GM12891 (cell line): Measurements from ENCODE around the gene POLR2A.

ENCODE experiments used
- PAX5 ChIP-seq: IDR thresholded peaks from 2 replicates; pipeline ENCODE4 v1.6.1; 2011; ENCODE audit warnings: low read length, moderate library complexity, mild to moderate bottlenecking; ENCODE audit not compliant: insufficient read depth, severe bottlenecking
- POLR2A ChIP-seq: IDR thresholded peaks from 2 replicates; pipeline ENCODE4 v1.6.1; 2011; ENCODE audit warnings: low read depth, low read length, control low read depth
- POLR2AphosphoS5 ChIP-seq: IDR thresholded peaks from 2 replicates; pipeline ENCODE4 v1.6.1; 2011; ENCODE audit warnings: low read depth, low read length, control low read depth
- TAF1 ChIP-seq: IDR thresholded peaks from 2 replicates; pipeline ENCODE4 v1.6.1; 2011; ENCODE audit warnings: low read depth, low read length, control low read depth

- no peak for TF ChIP-seq POLR2AphosphoS5
- no peak for TF ChIP-seq POLR2A
- TF ChIP-seq TAF1 = no peak
- no peak for TF ChIP-seq PAX5
Observed at GRCh38 chr17:7541074-7541621, 57.0 kb downstream of the POLR2A start.
